ENCODE data around the gene RBMX2.

DNA sequence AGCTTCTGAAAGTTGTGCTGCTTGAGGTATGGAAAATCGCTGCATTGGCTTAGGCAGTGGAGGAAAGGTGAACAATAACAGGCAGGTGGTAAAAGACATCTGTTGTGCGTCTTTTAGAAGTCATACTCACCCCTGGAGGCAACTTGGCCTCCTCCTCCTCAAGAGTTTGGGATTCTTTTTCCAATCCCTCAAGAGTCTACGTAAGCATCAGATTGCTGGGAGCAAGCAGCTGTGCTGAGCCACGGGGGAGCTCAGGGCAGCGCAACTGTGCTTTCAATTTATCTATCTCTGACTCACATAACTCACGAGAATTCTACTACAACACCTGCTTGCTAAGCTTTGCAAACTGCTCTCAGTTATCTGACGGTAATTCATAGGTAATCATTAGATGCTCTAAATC lies 6.4 kb upstream of the RBMX2 start:
- TF ChIP-seq, protein P1, sequence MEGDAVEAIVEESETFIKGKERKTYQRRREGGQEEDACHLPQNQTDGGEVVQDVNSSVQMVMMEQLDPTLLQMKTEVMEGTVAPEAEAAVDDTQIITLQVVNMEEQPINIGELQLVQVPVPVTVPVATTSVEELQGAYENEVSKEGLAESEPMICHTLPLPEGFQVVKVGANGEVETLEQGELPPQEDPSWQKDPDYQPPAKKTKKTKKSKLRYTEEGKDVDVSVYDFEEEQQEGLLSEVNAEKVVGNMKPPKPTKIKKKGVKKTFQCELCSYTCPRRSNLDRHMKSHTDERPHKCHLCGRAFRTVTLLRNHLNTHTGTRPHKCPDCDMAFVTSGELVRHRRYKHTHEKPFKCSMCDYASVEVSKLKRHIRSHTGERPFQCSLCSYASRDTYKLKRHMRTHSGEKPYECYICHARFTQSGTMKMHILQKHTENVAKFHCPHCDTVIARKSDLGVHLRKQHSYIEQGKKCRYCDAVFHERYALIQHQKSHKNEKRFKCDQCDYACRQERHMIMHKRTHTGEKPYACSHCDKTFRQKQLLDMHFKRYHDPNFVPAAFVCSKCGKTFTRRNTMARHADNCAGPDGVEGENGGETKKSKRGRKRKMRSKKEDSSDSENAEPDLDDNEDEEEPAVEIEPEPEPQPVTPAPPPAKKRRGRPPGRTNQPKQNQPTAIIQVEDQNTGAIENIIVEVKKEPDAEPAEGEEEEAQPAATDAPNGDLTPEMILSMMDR (IDR thresholded peaks at IDR 0.05) = no peak
- no peak for TF ChIP-seq POLR2A (IDR thresholded peaks at IDR 0.05)

Data from testis (tissue), 2 donors.